HepG2 (cell line): Measurements from ENCODE around the gene LRRC27. TPM values are rescaled to one million over a fixed set of nuclear protein-coding genes. Genes with fewer than 3 reads are reported as not detected.

ENCODE experiments used
- ATAC-seq: fragments of 200-7000 bp; cut with Tn5 transposase; 3 replicates; pipeline ENCODE4 v1.9.1; 2020; ENCODE audit warnings: mild to moderate bottlenecking, moderate library complexity
- BruUV-seq: library from RNA; stranded (reverse); fragments of 400-500 nt; replicated peaks from 2 replicates; lab custom pipeline; 2021; lab: Mats Ljungman, UMichigan
- CTCF ChIA-PET: fragments of 300-600 bp; formaldehyde crosslinking; extraction: SDS; loops from one replicate; lab custom pipeline; 2021; ENCODE audit warnings: low total read pairs, inconsistent platforms, low intra/inter-chr PET ratio; lab: Yijun Ruan, JAX
- POLR2A ChIA-PET: fragments of 350-600 bp; sonication (Branson Sonifier 250); formaldehyde crosslinking; loops from one replicate; lab custom pipeline; 2020; ENCODE audit warnings: antibody characterized with exemption, inconsistent platforms; lab: Yijun Ruan, JAX
- DNase-seq: peaks from one replicate; pipeline ENCODE4 v3.0.0-alpha.2; 2015; ENCODE audit warnings: low spot score
- FAIRE-seq: peaks from 3 replicates; lab custom pipeline; 2011; peaks lifted over from hg19 to GRCh38; lab: Jason Lieb, UNC
- H2AFZ ChIP-seq: one replicate; pipeline ENCODE4 v1.6.1; 2011; ENCODE audit warnings: low read length, inconsistent platforms
- H3K27ac ChIP-seq: fragments of 300-600 bp; 3 replicates; pipeline ENCODE4 v1.8.0; 2011; ENCODE audit warnings: mixed run types, mild to moderate bottlenecking, mixed read lengths, low read length, inconsistent platforms; ENCODE audit not compliant: insufficient read depth; ENCODE audit errors: extremely low read length
- H3K27me3 ChIP-seq, 2 experiments: fragments of 200-600 bp in 1 of 2; 2 replicates in 1 of 2; 3 replicates in 1 of 2; pipeline versions ENCODE4 v1.6.0 to v1.8.0; 2011; ENCODE audit warnings: low read length in 2 of 2, mild to moderate bottlenecking in 2 of 2, moderate library complexity in 2 of 2, inconsistent platforms in 1 of 2; ENCODE audit not compliant: insufficient read depth in 2 of 2, control insufficient read depth in 1 of 2
- H3K36me3 ChIP-seq, 2 experiments: fragments of 200-600 bp in 1 of 2; replicated peaks in 1 of 2; 2 replicates in 1 of 2; 3 replicates in 1 of 2; pipeline versions ENCODE4 v1.5.1 to v1.8.0; 2011; ENCODE audit warnings: low read length in 2 of 2, inconsistent platforms in 1 of 2; ENCODE audit not compliant: insufficient read depth in 2 of 2, control insufficient read depth in 1 of 2
- H3K4me1 ChIP-seq: 2 replicates; pipeline ENCODE4 v1.5.1; 2012; ENCODE audit warnings: low read length, inconsistent platforms; ENCODE audit not compliant: insufficient read depth
- H3K4me2 ChIP-seq: 2 replicates; pipeline ENCODE4 v1.6.0; 2011; ENCODE audit warnings: low read depth, low read length, inconsistent platforms
- H3K4me3 ChIP-seq, 3 experiments: fragments of 200-600 bp in 1 of 3; sonication (generic), shearing (Covaris generic) in 1 of 3; replicated peaks in 1 of 3; 2 replicates each; pipeline ENCODE4 v1.5.1; 2011 to 2016; ENCODE audit warnings: low read length in 3 of 3, inconsistent platforms in 2 of 3, low read depth in 2 of 3, mild to moderate bottlenecking in 2 of 3, control low read depth in 1 of 3, mixed read lengths in 1 of 3; ENCODE audit not compliant: insufficient read depth in 1 of 3
- H3K79me2 ChIP-seq: one replicate; pipeline ENCODE4 v1.6.1; 2011; ENCODE audit warnings: low read length, inconsistent platforms; ENCODE audit not compliant: insufficient read depth
- H3K9ac ChIP-seq: 2 replicates; pipeline ENCODE4 v1.6.0; 2011; ENCODE audit warnings: mild to moderate bottlenecking, low read depth, low read length, inconsistent platforms; ENCODE audit not compliant: insufficient read depth
- H3K9me3 ChIP-seq: 2 replicates; pipeline ENCODE4 v1.5.1; 2012; ENCODE audit warnings: mild to moderate bottlenecking, low read length
- H4K20me1 ChIP-seq: 2 replicates; pipeline ENCODE4 v1.6.0; 2011; ENCODE audit warnings: inconsistent platforms, mild to moderate bottlenecking, low read length, moderate library complexity; ENCODE audit not compliant: insufficient read depth
- ATAD3A ChIP-seq: sonication (generic); formaldehyde crosslinking; IDR thresholded peaks from 2 replicates; pipeline ENCODE4 v1.4.0; 2020; ENCODE audit warnings: missing genetic modification reagents
- EHMT2 ChIP-seq: fragments of 200-600 bp; sonication (generic); IDR thresholded peaks from 2 replicates; pipeline ENCODE4 v1.7.0; 2017; ENCODE audit warnings: antibody characterized with exemption, low read depth, low read length, borderline replicate concordance
- FOXA1 ChIP-seq, 2 experiments: fragments of 450-650 bp in 1 of 2; sonication (generic) in 1 of 2; formaldehyde crosslinking in 1 of 2; IDR thresholded peaks; 2 replicates each; pipeline versions ENCODE4 v1.4.0 to v1.6.1; 2016 to 2020; ENCODE audit warnings: missing genetic modification reagents in 1 of 2
- FOXJ3 ChIP-seq: sonication (generic); formaldehyde crosslinking; IDR thresholded peaks from 2 replicates; pipeline ENCODE4 v1.4.0; 2020; ENCODE audit warnings: missing genetic modification reagents, mild to moderate bottlenecking, borderline replicate concordance
- LRRFIP1 ChIP-seq: sonication (generic); formaldehyde crosslinking; conservative IDR thresholded peaks from 2 replicates; pipeline ENCODE4 v1.4.0; 2020; ENCODE audit warnings: missing genetic modification reagents
- NR2F6 ChIP-seq, 2 experiments: IDR thresholded peaks; 2 replicates each; pipeline ENCODE4 v1.6.1; 2016; ENCODE audit warnings: antibody characterized with exemption in 1 of 2, mild to moderate bottlenecking in 1 of 2
- ZNF10 ChIP-seq: sonication (generic); formaldehyde crosslinking; IDR thresholded peaks from 2 replicates; pipeline ENCODE4 v1.4.0; 2020; ENCODE audit warnings: mild to moderate bottlenecking, low read depth, missing genetic modification reagents, borderline replicate concordance
- ZNF224 ChIP-seq: sonication (generic); formaldehyde crosslinking; IDR thresholded peaks from 2 replicates; pipeline ENCODE4 v1.5.0; 2020; ENCODE audit warnings: mild to moderate bottlenecking, missing genetic modification reagents
- ZNF766 ChIP-seq: sonication (generic); formaldehyde crosslinking; IDR thresholded peaks from 2 replicates; pipeline ENCODE4 v1.5.0; 2020; ENCODE audit warnings: missing genetic modification reagents, borderline replicate concordance
- WGBS: methylation state at CpG from one replicate; pipeline ENCODE4 v1.1.6; 2017; ENCODE audit warnings: low lambda C conversion rate; 5-methylcytosine and 5-hydroxymethylcytosine counted together
- in situ Hi-C: cut with HindIII; loops from 2 replicates; pipeline ENCODE4 v1.10.0; 2017; ENCODE audit warnings: low pct_unique_long_range_greater_than_20kb; ENCODE audit not compliant: extremely low pct_ligation_motif_present
- intact Hi-C: fragments of 100-400 bp; cut with micrococcal nuclease; formaldehyde crosslinking; loops from one replicate; pipeline ENCODE4 v1.10.0; 2022; ENCODE audit not compliant: unreplicated experiment
- polyA plus RNA-seq, 8 experiments: library from polyadenylated mRNA; depleted of rRNA in 3 of 8; stranded (reverse) in 7 of 8; unstranded in 1 of 8; fragments of >200 nt; fragmentation: Illumina TruSeq in 4 of 8; extraction: Trizol in 4 of 8; gene quantifications; 2 replicates each; pipeline versions ENCODE4 v1.2.1 to v1.2.3, GENCODE V29; 2011 to 2016; ENCODE audit warnings: low read depth in 4 of 8, missing spikeins in 1 of 8, mixed read lengths in 1 of 8; ENCODE audit not compliant: insufficient read depth in 1 of 8
- total RNA-seq, 5 experiments: library from RNA; depleted of rRNA; stranded (reverse); fragments of >200 nt; fragmentation: Illumina TruSeq; extraction: Trizol; gene quantifications; 2 replicates each; pipeline ENCODE4 v1.2.3, GENCODE V29; 2016; ENCODE audit warnings: low read depth in 1 of 5

LRRC27 gene
- total and polyA plus RNA-seq, 2 of the 13 experiments (the other 11 are each of a cell fraction or from before 2014, with no cell fraction given), result 4.2 to 4.6 TPM

GRCh38 chr10:132370426-132371340, 38.7 kb downstream of the LRRC27 start:
- H3K9ac ChIP-seq, result no peak overlapping the region
- ChIA-PET CTCF (no interaction called here), POLR2A (no interaction called here)
- H3K27me3 ChIP-seq, result no peaks in the 10 kb centered on the region
- BruUV-seq, result no TSS peak
- intact Hi-C loops (no loop called here), in situ Hi-C loops (no loop called here)
- FAIRE-seq, result no peak
- H3K36me3 ChIP-seq, result no peaks in the 10 kb centered on the region
- TF ChIP-seq ZNF766 (CRISPR knock-in tag) (no peak), FOXA1 (IDR thresholded peaks at IDR 0.05) (no peak), FOXA1 (CRISPR knock-in tag; IDR thresholded peaks at IDR 0.05) (no peak), ZNF10 (CRISPR knock-in tag) (no peak), ZNF224 (CRISPR knock-in tag) (no peak), ATAD3A (CRISPR knock-in tag) (no peak), EHMT2 (no peak), NR2F6 (IDR thresholded peaks at IDR 0.05) (no peak), NR2F6 (CRISPR knock-in tag; IDR thresholded peaks at IDR 0.05) (no peak), FOXJ3 (CRISPR knock-in tag) (no peak), LRRFIP1 (no peak)
- no peak for DNase-seq
- H2AFZ ChIP-seq, result no peak overlapping the region
- ATAC-seq, result no peak
- no peak overlapping the region for H3K27ac ChIP-seq
- no peaks in the 10 kb centered on the region for H3K9me3 ChIP-seq
- peaks cover 22% of the 10 kb centered on the region for H3K4me1 ChIP-seq
- no peak overlapping the region for H3K4me2 ChIP-seq
- no peaks in the 10 kb centered on the region for H3K79me2 ChIP-seq
- no peak overlapping the region for H3K4me3 ChIP-seq
- WGBS, result 91% methylated on average over 25 of the region's 31 CpGs
- no peaks in the 10 kb centered on the region for H4K20me1 ChIP-seq
